SH-SY5Y (cell line): ENCODE measurements around the gene OPN1MW2.
"Not testable (repeated sequence)": the region's sequence is repeated elsewhere in the genome, so short reads cannot be mapped to it uniquely, and the experiment has no call there.

Source experiments
- GATA2 ChIP-seq: IDR thresholded peaks from 2 replicates; pipeline ENCODE4 v1.6.1; 2011; ENCODE audit warnings: mild to moderate bottlenecking, low read depth, low read length
- GATA3 ChIP-seq: IDR thresholded peaks from 2 replicates; pipeline ENCODE4 v1.6.1; 2011; ENCODE audit warnings: low read depth, mild to moderate bottlenecking, low read length, moderate library complexity

- not testable (repeated sequence) for TF ChIP-seq GATA2, GATA3
These were observed 37.3 kb upstream of the OPN1MW2 start, which contains the start of gene OPN1MW for GRCh38 chrX:154182296-154182695.
